HG03103 (cell line): ENCODE results near the gene STRADB.
"Not testable (repeated sequence)": the region's sequence is repeated elsewhere in the genome, so short reads cannot be mapped to it uniquely, and the experiment has no call there.

ENCODE experiments used
- ATAC-seq: cut with Tn5 transposase; IDR thresholded peaks from one replicate; pipeline ENCODE4 v1.9.1; 2021; ENCODE audit warnings: low read depth; ENCODE audit not compliant: unreplicated experiment

STRADB gene

GRCh38 chr2:201429835-201430234 is 21.7 kb upstream of the STRADB start:
- not testable (repeated sequence) for ATAC-seq

- not testable (repeated sequence) for ATAC-seq
Observed at GRCh38 chr2:201430322-201430721, 21.2 kb upstream of the STRADB start.

GRCh38 chr2:201430839-201431238 is 20.7 kb upstream of the STRADB start:
- ATAC-seq: no peak

GRCh38 chr2:201432038-201432620 is 19.4 kb upstream of the STRADB start:
- no peak for ATAC-seq

- no peak for ATAC-seq
Observed at GRCh38 chr2:201432621-201433393, 18.7 kb upstream of the STRADB start.

- ATAC-seq: no peak
Observed at GRCh38 chr2:201433394-201433995, 18.0 kb upstream of the STRADB start.

- ATAC-seq: no peak
Observed at GRCh38 chr2:201436141-201436540, 15.4 kb upstream of the STRADB start.

GRCh38 chr2:201439336-201439922 is 12.1 kb upstream of the STRADB start:
- not testable (repeated sequence) for ATAC-seq

GRCh38 chr2:201440182-201440581 is 11.4 kb upstream of the STRADB start:
- no peak for ATAC-seq

GRCh38 chr2:201441409-201441808 is 10.1 kb upstream of the STRADB start:
- ATAC-seq: no peak

- ATAC-seq: no peak
Observed at GRCh38 chr2:201444746-201445465, 6.6 kb upstream of the STRADB start.

- no peak for ATAC-seq
Observed at GRCh38 chr2:201447086-201447485, 4.5 kb upstream of the STRADB start.

- no peak for ATAC-seq
Observed at GRCh38 chr2:201448061-201448460, 3.5 kb upstream of the STRADB start.

- no peak for ATAC-seq
Observed at GRCh38 chr2:201448701-201449100, 2.8 kb upstream of the STRADB start.

- ATAC-seq: peak; percentile 15
Observed at GRCh38 chr2:201450954-201451291, 617 bp upstream of the STRADB start.

GRCh38 chr2:201452058-201452921 is 750 bp downstream of the STRADB start:
- ATAC-seq: no peak

GRCh38 chr2:201452922-201453643 is 1.5 kb downstream of the STRADB start:
- ATAC-seq: no peak

GRCh38 chr2:201458381-201458780 is 6.8 kb downstream of the STRADB start:
- ATAC-seq: no peak

GRCh38 chr2:201460532-201460931 is 9.0 kb downstream of the STRADB start:
- ATAC-seq: no peak
